Gastrocnemius medialis (tissue), 4 donors: ENCODE measurements around the gene PPM1F. TPM values are rescaled to one million over a fixed set of nuclear protein-coding genes. Genes with fewer than 3 reads are reported as not detected.
"Not testable (repeated sequence)": the region's sequence is repeated elsewhere in the genome, so short reads cannot be mapped to it uniquely, and the experiment has no call there.

Experiments
- ATAC-seq, 2 donors: fragments of 150-250 bp; one replicate each; pipeline ENCODE4 v1.9.1; 2016
- DNase-seq, 2 donors: peaks; one replicate each; pipeline ENCODE4 v3.0.0-alpha.2; 2019
- H3K27ac ChIP-seq, 4 donors: fragments of 200-600 bp; sonication (generic); 1 replicate in 1 of 4; 2 replicates in 3 of 4; pipeline ENCODE4 v1.5.1; 2016 to 2018; ENCODE audit warnings: mild to moderate bottlenecking in 2 of 4, moderate library complexity in 1 of 4
- H3K27me3 ChIP-seq, 3 donors: fragments of 200-600 bp; sonication (generic) in 2 of 3; 1 replicate in 1 of 3; 2 replicates in 2 of 3; pipeline versions ENCODE4 v1.5.1 to v1.6.0; 2016 to 2019; ENCODE audit warnings: mild to moderate bottlenecking in 1 of 3, moderate library complexity in 1 of 3
- H3K36me3 ChIP-seq, 2 donors: fragments of 200-600 bp; sonication (generic) in 1 of 2; one replicate each; pipeline ENCODE4 v1.5.1; 2017 to 2018
- H3K4me1 ChIP-seq, 2 donors: fragments of 200-600 bp; sonication (generic) in 1 of 2; one replicate each; pipeline ENCODE4 v1.5.1; 2016 to 2017; ENCODE audit warnings: mild to moderate bottlenecking in 2 of 2
- H3K4me3 ChIP-seq, 4 donors: fragments of 200-600 bp; sonication (generic) in 3 of 4; 1 replicate in 1 of 4; 2 replicates in 3 of 4; pipeline ENCODE4 v1.5.1; 2016 to 2019; ENCODE audit warnings: mild to moderate bottlenecking in 2 of 4
- H3K9me3 ChIP-seq, 3 donors: fragments of 200-600 bp; sonication (generic) in 2 of 3; 1 replicate in 1 of 3; 2 replicates in 2 of 3; pipeline ENCODE4 v1.5.1; 2016 to 2019
- POLR2A ChIP-seq, 2 donors: fragments of 450-650 bp; IDR thresholded peaks; one replicate each; pipeline ENCODE4 v1.6.1; 2017; ENCODE audit warnings: antibody characterized with exemption in 2 of 2, mild to moderate bottlenecking in 2 of 2, moderate library complexity in 2 of 2
- in situ Hi-C, 4 donors: fragments of 200-750 bp; cut with MboI; loops; one replicate each; pipeline versions ENCODE4 v1.15.0 to v1.8.0; 2017; ENCODE audit warnings: low sequenced_read_pairs in 4 of 4
- intact Hi-C: fragments of 100-400 bp; cut with DNase I; formaldehyde crosslinking; loops from one replicate; pipeline ENCODE4 v1.15.1; 2023; ENCODE audit warnings: low total_unique reads
- total RNA-seq, 4 donors: library from RNA; depleted of rRNA; stranded (reverse); fragments of >200 nt; gene quantifications; one replicate each; pipeline versions ENCODE4 v1.1.0 to v1.2.3, GENCODE V29; 2016
- TF ChIP-seq, protein P1 (sequence below), 5 experiments: fragments of 450-650 bp in 3 of 5; fragments of 200-600 bp in 2 of 5; sonication (generic) in 2 of 5; IDR thresholded peaks in 4 of 5; conservative IDR thresholded peaks in 1 of 5; 1 replicate in 4 of 5; 2 replicates in 1 of 5; pipeline ENCODE4 v1.5.1; 2016 to 2019; ENCODE audit warnings: antibody characterized with exemption in 5 of 5, mild to moderate bottlenecking in 3 of 5, moderate library complexity in 3 of 5

The PPM1F gene
- total RNA-seq, 4 donors from 2014 or later: 10.2 to 13.8 (median 11.0) TPM

DNA sequence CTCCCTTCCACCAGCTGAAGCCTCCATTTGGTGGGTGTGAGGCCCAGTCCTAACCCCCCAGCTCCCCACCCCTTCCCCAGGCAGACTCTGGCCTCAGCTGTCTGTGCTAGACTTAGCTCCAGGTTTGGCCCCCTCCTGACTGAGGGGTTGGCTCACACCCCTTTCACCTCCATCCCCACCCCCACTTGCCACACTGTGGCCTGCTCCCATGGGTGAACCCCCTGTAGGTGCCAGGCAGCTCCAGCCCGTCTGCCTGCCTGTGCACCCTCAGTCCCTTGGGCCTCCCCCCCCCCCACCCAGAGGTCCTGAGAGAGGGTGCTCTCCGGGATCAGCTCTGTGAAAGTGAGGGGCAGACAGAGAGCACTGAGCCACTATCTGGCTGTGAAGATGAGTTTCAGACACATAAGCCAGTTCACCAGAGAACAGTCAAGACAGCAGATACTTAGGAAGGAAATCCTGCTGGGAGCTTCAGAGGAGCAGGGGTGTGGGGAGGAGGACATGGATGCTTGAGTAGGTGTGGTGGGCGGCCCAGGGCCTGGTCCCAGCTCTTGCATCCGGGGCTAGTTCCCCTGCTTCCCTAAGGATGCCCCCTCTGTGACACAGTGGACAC is 36.2 kb downstream of the PPM1F start:
- H3K27me3 ChIP-seq: no peaks in the 10 kb centered on the region
- TF ChIP-seq, protein P1, sequence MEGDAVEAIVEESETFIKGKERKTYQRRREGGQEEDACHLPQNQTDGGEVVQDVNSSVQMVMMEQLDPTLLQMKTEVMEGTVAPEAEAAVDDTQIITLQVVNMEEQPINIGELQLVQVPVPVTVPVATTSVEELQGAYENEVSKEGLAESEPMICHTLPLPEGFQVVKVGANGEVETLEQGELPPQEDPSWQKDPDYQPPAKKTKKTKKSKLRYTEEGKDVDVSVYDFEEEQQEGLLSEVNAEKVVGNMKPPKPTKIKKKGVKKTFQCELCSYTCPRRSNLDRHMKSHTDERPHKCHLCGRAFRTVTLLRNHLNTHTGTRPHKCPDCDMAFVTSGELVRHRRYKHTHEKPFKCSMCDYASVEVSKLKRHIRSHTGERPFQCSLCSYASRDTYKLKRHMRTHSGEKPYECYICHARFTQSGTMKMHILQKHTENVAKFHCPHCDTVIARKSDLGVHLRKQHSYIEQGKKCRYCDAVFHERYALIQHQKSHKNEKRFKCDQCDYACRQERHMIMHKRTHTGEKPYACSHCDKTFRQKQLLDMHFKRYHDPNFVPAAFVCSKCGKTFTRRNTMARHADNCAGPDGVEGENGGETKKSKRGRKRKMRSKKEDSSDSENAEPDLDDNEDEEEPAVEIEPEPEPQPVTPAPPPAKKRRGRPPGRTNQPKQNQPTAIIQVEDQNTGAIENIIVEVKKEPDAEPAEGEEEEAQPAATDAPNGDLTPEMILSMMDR (IDR thresholded peaks at IDR 0.05 in 4 of 5, conservative IDR thresholded peaks at IDR 0.05 in 1 of 5): no peak
- no peak for TF ChIP-seq POLR2A (IDR thresholded peaks at IDR 0.05)
- no peak overlapping the region for H3K4me3 ChIP-seq
- DNase-seq (no peak), ATAC-seq (no peak)
- intact Hi-C loops (no loop called here), in situ Hi-C loops (no loop called here)
- H3K36me3 ChIP-seq: no peaks in the 10 kb centered on the region
- H3K4me1 ChIP-seq: no peaks in the 10 kb centered on the region
- no peak overlapping the region for H3K27ac ChIP-seq
- no peaks in the 10 kb centered on the region for H3K9me3 ChIP-seq

DNA sequence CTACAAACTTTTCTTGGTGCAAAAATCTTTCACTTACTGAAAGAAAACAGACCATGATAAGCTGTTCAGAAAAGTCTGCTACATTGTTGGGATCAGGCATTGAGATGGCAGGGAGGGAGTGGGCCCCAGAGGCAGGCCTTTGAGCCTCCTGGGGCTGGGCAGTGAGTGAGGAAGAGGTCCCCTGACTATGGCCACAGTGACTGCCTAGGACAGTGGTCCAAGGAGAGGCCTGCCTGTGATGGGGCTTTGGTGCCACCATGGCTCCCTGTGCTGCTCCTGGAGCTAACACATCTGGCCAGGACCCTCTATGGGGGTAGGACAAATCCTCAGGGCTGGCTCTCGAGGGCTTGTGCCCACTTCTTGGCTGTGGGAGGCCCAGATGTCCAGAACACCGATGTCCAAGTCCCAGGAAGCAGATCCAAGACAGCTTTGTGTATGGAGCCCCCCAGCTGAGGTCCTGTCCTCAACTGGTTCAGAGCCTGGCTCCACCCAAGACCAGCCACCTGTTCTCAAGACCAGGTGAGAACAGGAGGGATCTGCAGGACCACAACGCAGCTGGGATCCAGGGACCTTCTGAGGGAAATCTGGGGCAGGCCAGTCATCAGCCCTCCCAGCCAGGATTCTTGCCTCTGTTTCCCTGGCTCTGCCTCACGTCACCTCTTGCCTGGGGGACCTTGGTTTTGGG is 36.9 kb downstream of the PPM1F start:
- no peak overlapping the region for H3K27ac ChIP-seq
- intact Hi-C loops (no loop called here), in situ Hi-C loops (no loop called here)
- no peak for ATAC-seq
- no peaks in the 10 kb centered on the region for H3K9me3 ChIP-seq
- TF ChIP-seq, protein P1 (IDR thresholded peaks at IDR 0.05 in 4 of 5, conservative IDR thresholded peaks at IDR 0.05 in 1 of 5): no peak
- TF ChIP-seq POLR2A (IDR thresholded peaks at IDR 0.05): no peak
- H3K4me3 ChIP-seq: no peak overlapping the region
- H3K36me3 ChIP-seq: no peaks in the 10 kb centered on the region
- no peak for DNase-seq
- H3K27me3 ChIP-seq: no peaks in the 10 kb centered on the region
- no peaks in the 10 kb centered on the region for H3K4me1 ChIP-seq

DNA sequence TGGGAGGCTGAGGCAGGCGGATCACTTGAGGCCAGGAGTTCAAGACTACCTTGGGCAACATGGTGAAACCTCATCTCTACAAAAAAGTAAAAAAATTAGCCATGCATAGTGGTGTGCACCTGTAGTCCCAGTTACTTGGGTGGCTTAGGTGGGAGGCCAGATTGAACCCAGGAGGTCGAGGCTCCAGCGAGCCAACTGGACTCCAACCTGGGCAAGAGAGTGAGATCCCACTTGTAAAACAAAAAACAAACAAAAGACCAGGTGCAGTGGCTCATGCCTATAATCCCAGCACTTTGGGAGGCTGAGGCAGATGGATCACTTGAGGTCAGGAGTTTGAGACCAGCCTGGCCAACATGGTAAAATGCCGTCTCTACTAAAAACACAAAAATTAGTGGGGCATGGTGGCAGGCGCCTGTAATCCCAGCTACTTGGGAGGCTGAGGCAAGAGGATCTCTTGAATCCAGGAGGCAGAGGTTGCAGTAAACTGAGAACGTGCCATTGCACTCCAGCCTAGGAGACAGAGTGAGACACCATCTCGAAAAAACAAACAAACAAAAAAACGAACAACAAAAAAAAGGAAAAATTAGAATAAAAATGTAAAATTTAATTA is 38.5 kb downstream of the PPM1F start:
- H3K4me3 ChIP-seq, H3K4me1 ChIP-seq, H3K27me3 ChIP-seq, ATAC-seq, intact Hi-C loops, H3K27ac ChIP-seq, DNase-seq, in situ Hi-C loops, H3K36me3 ChIP-seq, H3K9me3 ChIP-seq: not testable (repeated sequence)

DNA sequence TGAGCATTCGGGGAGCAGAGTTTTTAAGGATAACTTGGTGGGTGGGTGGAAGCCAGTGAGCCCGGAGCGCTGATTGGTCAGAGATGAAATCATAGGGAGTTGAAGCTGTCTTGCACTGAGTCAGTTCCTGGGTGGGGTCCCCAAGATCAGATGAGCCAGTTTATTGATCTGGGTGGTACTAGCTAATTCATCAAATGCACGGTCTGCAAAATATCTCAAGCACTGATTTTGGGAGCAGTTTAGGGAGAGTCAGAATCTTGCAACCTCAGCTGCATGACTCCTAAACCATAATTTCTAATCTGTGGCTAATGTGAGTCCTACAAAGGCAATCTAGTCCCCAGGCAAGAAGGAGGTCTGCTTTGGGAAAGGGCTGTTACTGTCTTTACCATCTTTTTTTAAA is 42.3 kb downstream of the PPM1F start:
- in situ Hi-C loops: not testable (repeated sequence)

DNA sequence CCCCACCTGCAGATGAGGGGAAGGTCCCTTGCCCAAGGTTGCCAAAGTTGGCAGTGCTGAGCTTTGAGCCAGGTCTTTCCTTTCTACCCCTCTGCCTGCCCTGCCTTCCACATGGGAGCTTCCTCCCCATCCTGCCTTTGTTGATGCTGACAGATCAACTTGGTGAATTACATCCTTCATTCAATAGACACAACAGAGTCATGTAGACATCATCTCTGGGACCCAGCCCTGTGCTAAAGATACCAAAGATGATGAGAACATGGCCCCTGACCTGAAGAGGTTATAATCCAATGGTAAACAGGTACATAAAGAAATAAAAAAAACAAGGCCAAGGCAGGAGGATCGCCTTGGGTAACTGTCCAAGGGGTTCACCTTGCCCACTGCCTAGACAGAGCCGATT is 42.8 kb downstream of the PPM1F start:
- intact Hi-C loops: no loop called here
- in situ Hi-C loops: no loop called here

More for the DNA sequence above, 42.3 kb downstream of the PPM1F start:
- ATAC-seq, intact Hi-C loops, H3K36me3 ChIP-seq, H3K27me3 ChIP-seq, H3K9me3 ChIP-seq, H3K4me1 ChIP-seq, DNase-seq, H3K4me3 ChIP-seq, H3K27ac ChIP-seq: not testable (repeated sequence)

More for the DNA sequence above, 42.8 kb downstream of the PPM1F start:
- Histone ChIP-seq H3K4me3 (no peak overlapping the region), H3K4me1 (no peaks in the 10 kb centered on the region), H3K9me3 (no peaks in the 10 kb centered on the region), H3K27me3 (no peaks in the 10 kb centered on the region), H3K36me3 (no peaks in the 10 kb centered on the region), H3K27ac (no peak overlapping the region)
- ATAC-seq (no peak), DNase-seq (no peak)
- TF ChIP-seq, protein P1 (IDR thresholded peaks at IDR 0.05 in 4 of 5, conservative IDR thresholded peaks at IDR 0.05 in 1 of 5): no peak
- no peak for TF ChIP-seq POLR2A (IDR thresholded peaks at IDR 0.05)
